Ovary (tissue), 9 donors: ENCODE measurements around the gene LDHAL6B. TPM values are rescaled to one million over a fixed set of nuclear protein-coding genes. Genes with fewer than 3 reads are reported as not detected.

Experiments used
- DNase-seq, 5 donors: peaks; one replicate each; pipeline ENCODE4 v3.0.0-alpha.2; 2019 to 2020
- H3K27ac ChIP-seq, 2 donors: fragments of 200-600 bp; one replicate each; pipeline versions ENCODE4 v1.5.1 to v1.8.0; 2019 to 2022
- H3K27me3 ChIP-seq: fragments of 200-600 bp; one replicate; pipeline ENCODE4 v1.8.0; 2022
- H3K36me3 ChIP-seq: fragments of 200-600 bp; sonication (generic); one replicate; pipeline ENCODE4 v1.5.1; 2019
- H3K4me1 ChIP-seq: one replicate; pipeline ENCODE4 v1.8.1; 2013; ENCODE audit warnings: mild to moderate bottlenecking, moderate library complexity; ENCODE audit not compliant: insufficient read depth
- H3K4me3 ChIP-seq: fragments of 200-600 bp; sonication (generic); one replicate; pipeline ENCODE4 v1.5.1; 2017
- H3K9me3 ChIP-seq, 2 donors: fragments of 200-600 bp in 1 of 2; sonication (generic) in 1 of 2; one replicate each; pipeline versions ENCODE4 v1.5.1 to v1.8.1; 2013 to 2019; ENCODE audit warnings: mild to moderate bottlenecking in 1 of 2, moderate library complexity in 1 of 2
- EP300 ChIP-seq: sonication (generic); formaldehyde crosslinking; IDR thresholded peaks from one replicate; pipeline ENCODE4 v1.6.1; 2017; ENCODE audit warnings: antibody characterized with exemption
- POLR2A ChIP-seq: fragments of 450-650 bp; IDR thresholded peaks from one replicate; pipeline ENCODE4 v1.6.1; 2017; ENCODE audit warnings: antibody characterized with exemption, mild to moderate bottlenecking, moderate library complexity
- WGBS, 3 donors: extraction: QIAGEN DNeasy Blood & Tissue Kit in 1 of 3; methylation state at CpG; one replicate each; pipeline versions ENCODE4 v1.1.5 to v1.1.7; 2013 to 2017; 5-methylcytosine and 5-hydroxymethylcytosine counted together
- intact Hi-C, 4 donors: fragments of 100-400 bp; cut with DNase I; formaldehyde crosslinking; loops; one replicate each; pipeline versions ENCODE4 v1.11.0 to v1.15.1; 2022 to 2023
- polyA plus RNA-seq, 2 donors: library from polyadenylated mRNA; stranded (reverse); fragments of 200-250 nt in 1 of 2; fragments of 350-450 nt in 1 of 2; fragmentation: Illumina TruSeq in 1 of 2; extraction: RNeasy Lipid Tissue Mini Kit (QIAGEN cat#74804) in 1 of 2; gene quantifications; one replicate each; pipeline ENCODE4 v1.2.3, GENCODE V29; 2013 to 2014
- total RNA-seq, 7 donors: library from RNA; depleted of rRNA in 2 of 7; stranded (reverse); fragments of >200 nt in 2 of 7; fragmentation: NEBNext Ultra II Directional in 3 of 7; extraction: Animal tissue kit (Norgen Biotek cat#: 25700) in 3 of 7; gene quantifications; one replicate each; pipeline versions ENCODE4 v1.1.0 to v1.2.4, GENCODE V29; 2016 to 2023
- TF ChIP-seq, protein P1 (sequence below), 3 donors: fragments of 450-650 bp in 2 of 3; fragments of 200-600 bp in 1 of 3; IDR thresholded peaks; one replicate each; pipeline versions ENCODE4 v1.5.1 to v1.8.0; 2016 to 2022; ENCODE audit warnings: antibody characterized with exemption in 3 of 3, mild to moderate bottlenecking in 1 of 3
- donor health status: DM: no; HTN: no; CAD: no; lungs with moderate emphysema.
- donor health status: DM: no; HTN: no; CAD: no.
- donor health status: Bipolar disorder and iron deficiency.
- donor health status: DM: yes; HTN: yes; CAD: no.
- donor health status: DM: no; HTN: no; CAD: no.
- donor health status: DM: yes; HTN: yes; CAD: no.

LDHAL6B gene
- total and polyA plus RNA-seq, 9 donors = not detected

DNA sequence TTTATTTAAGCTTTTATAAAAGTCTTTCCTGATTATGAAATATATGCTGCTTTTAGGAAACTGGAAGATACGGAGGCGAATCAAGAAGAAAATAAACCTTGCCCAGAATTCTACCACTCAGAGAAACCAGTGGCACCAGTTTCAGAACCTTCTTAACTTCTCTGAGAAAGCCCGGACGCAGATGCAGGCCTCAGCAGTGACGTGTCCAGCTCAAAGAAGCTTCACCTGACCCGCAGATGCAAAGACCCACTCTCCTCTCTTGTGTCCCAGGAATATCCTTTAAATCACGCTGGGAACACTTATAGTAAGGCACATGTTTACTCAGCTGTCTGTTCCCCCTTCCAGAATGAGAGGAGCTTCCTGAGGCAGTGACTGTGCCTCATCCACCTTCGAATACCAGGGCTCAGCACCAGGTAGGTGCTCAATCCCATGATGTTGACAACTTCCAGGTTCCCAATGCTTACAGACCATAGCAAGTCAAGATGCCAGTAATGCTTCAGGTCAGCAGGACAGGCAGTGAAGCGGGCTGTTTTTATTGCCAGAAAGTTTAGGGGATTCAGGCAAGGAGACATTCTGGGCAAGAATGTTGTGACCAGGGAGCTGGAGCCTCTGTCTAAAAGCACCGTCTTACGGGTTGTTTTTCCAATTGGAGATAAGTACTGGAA is 39.9 kb upstream of the LDHAL6B start:
- intact Hi-C loops = no loop called here
- Histone ChIP-seq H3K36me3 (no peaks in the 10 kb centered on the region), H3K9me3 (no peaks in the 10 kb centered on the region), H3K27me3 (no peaks in the 10 kb centered on the region), H3K27ac (no peak overlapping the region), H3K4me3 (no peak overlapping the region), H3K4me1 (peaks cover 1% of the 10 kb centered on the region)
- no peak for DNase-seq
- TF ChIP-seq POLR2A (no peak), EP300 (no peak)
- TF ChIP-seq, protein P1, sequence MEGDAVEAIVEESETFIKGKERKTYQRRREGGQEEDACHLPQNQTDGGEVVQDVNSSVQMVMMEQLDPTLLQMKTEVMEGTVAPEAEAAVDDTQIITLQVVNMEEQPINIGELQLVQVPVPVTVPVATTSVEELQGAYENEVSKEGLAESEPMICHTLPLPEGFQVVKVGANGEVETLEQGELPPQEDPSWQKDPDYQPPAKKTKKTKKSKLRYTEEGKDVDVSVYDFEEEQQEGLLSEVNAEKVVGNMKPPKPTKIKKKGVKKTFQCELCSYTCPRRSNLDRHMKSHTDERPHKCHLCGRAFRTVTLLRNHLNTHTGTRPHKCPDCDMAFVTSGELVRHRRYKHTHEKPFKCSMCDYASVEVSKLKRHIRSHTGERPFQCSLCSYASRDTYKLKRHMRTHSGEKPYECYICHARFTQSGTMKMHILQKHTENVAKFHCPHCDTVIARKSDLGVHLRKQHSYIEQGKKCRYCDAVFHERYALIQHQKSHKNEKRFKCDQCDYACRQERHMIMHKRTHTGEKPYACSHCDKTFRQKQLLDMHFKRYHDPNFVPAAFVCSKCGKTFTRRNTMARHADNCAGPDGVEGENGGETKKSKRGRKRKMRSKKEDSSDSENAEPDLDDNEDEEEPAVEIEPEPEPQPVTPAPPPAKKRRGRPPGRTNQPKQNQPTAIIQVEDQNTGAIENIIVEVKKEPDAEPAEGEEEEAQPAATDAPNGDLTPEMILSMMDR (IDR thresholded peaks at IDR 0.05) = no peak
- WGBS, 3 donors = 69 to 74% (median 70%) methylated on average over 11 of the region's 11 CpGs

DNA sequence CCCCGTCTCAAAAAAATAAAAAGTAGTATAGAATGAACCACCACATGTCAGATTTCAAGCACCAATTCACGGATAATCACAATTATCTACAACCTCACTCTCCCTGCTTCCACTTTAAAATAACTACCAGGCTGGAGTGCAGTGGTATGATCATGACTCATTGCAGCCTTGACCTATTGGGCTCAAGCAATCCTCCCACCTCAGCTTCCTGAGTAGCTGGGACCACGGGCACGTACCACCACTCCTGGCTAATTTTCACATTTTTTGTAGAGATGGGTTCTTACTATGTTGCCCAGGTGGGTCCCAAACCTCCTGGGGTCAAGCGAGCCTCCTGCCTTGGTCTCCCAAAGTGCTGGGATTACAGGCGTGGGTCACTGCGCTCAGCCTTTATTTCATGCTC is 38.1 kb upstream of the LDHAL6B start:
- peaks cover 1% of the 10 kb centered on the region for H3K4me1 ChIP-seq

DNA sequence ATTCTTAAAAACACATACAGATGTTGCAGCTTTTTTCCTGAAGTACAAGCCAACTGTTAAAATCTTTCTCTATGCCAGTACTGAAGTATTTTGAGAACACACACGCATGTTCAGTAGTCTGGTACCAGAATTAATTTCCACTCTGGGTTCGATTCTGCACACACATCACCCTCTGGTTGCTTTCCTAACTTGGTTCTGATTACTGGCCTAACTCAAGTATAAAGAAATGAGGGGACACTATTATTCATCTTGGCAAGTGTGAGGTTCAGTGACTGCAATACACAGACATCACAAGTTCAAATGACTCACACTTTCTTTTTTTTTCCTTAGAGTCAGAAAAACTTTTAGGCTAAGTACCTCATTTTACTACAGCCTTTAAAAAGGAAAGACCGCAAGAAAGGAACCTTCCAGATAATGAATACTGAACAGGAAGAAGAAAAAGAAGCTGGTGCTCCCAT is 37.4 kb upstream of the LDHAL6B start:
- DNase-seq = no peak
- intact Hi-C loops = no loop called here
- H3K36me3 ChIP-seq = no peaks in the 10 kb centered on the region
- TF ChIP-seq POLR2A (no peak), EP300 (no peak)
- TF ChIP-seq, protein P1 (IDR thresholded peaks at IDR 0.05) = no peak
- no peaks in the 10 kb centered on the region for H3K9me3 ChIP-seq
- H3K4me3 ChIP-seq = no peak overlapping the region
- H3K4me1 ChIP-seq = peaks cover 1% of the 10 kb centered on the region
- no peaks in the 10 kb centered on the region for H3K27me3 ChIP-seq
- no peak overlapping the region for H3K27ac ChIP-seq
- 49 to 66% (median 64%) methylated on average over 3 of the region's 3 CpGs for WGBS, 3 donors

More for the DNA sequence above, 38.1 kb upstream of the LDHAL6B start:
- Histone ChIP-seq H3K27ac (no peak overlapping the region), H3K4me3 (no peak overlapping the region), H3K9me3 (no peaks in the 10 kb centered on the region), H3K27me3 (no peaks in the 10 kb centered on the region), H3K36me3 (no peaks in the 10 kb centered on the region)
- peak in 1 of 5 donors; percentile 18 for DNase-seq
- TF ChIP-seq, protein P1 (IDR thresholded peaks at IDR 0.05) = no peak
- TF ChIP-seq EP300 (no peak), POLR2A (no peak)
- intact Hi-C loops = no loop called here
- WGBS, 3 donors = 56 to 63% (median 58%) methylated on average over 7 of the region's 7 CpGs

DNA sequence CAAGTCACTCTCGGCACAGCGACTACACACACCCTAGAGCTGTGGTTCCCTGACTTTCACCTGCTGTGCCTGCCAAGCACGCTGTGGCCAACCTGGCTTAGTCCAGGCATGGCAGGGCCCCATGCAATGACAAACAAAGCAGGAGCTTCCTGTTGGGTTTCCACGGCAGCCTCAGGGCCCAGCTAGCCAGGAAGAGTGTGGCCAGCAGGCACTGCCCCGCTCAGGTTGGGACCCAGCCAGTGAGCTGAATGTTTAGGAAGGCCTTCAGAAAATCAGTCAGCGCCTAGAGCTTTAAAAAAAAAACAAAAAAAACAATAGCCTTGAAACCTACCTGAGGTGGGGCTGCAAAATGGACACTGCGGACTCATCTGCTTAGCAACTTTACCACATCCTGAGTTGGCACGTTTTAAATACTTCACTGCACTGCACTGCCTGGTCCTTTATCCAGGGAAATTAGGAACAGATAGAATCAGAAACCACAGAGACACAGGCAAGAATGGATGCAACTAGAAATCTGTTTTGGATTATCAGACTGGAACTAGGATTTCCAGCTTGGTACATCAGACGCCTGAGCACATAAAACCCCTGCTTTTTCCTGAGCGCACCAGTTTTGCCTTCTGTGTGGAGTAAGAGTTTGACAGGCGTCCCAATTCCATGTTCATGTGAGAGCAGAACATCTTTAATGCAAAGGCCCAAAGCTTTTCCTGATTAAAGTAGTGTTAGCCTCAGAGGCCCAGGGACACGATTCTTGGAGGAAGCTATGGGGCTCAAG is 36.2 kb upstream of the LDHAL6B start:
- Histone ChIP-seq H3K9me3 (no peaks in the 10 kb centered on the region), H3K27me3 (no peaks in the 10 kb centered on the region), H3K36me3 (no peaks in the 10 kb centered on the region), H3K4me3 (no peak overlapping the region), H3K4me1 (peaks cover 1% of the 10 kb centered on the region), H3K27ac (no peak overlapping the region)
- DNase-seq = peak in 3 of 5 donors; percentile 25 to 39 (median 28)
- intact Hi-C loops = no loop called here
- 83 to 88% (median 84%) methylated on average over 12 of the region's 12 CpGs for WGBS, 3 donors
- TF ChIP-seq, protein P1 (IDR thresholded peaks at IDR 0.05) = no peak
- TF ChIP-seq EP300 (no peak), POLR2A (no peak)
